BE2C (cell line): Measurements from ENCODE around the gene OPCML.

Source experiments
- DNase-seq: peaks from one replicate; pipeline ENCODE4 v3.0.0-alpha.2; 2020
- H3K27me3 ChIP-seq: fragments of 250-450 bp; sonication (Bioruptor Pico); 2 replicates; pipeline ENCODE4 v1.5.1; 2020; ENCODE audit warnings: mild to moderate bottlenecking
- H3K36me3 ChIP-seq: fragments of 250-450 bp; sonication (Bioruptor Pico); 2 replicates; pipeline ENCODE4 v1.5.1; 2020; ENCODE audit warnings: mild to moderate bottlenecking
- H3K4me1 ChIP-seq: fragments of 250-450 bp; sonication (Bioruptor Pico); 2 replicates; pipeline ENCODE4 v1.5.1; 2020
- H3K4me3 ChIP-seq: 2 replicates; pipeline ENCODE4 v1.5.1; 2011; ENCODE audit warnings: low read depth, low read length
- H3K9me3 ChIP-seq: fragments of 250-450 bp; sonication (Bioruptor Pico); 2 replicates; pipeline ENCODE4 v1.5.1; 2020
- CTCF ChIP-seq: IDR thresholded peaks from 2 replicates; pipeline ENCODE4 v1.5.1; 2012; ENCODE audit warnings: mild to moderate bottlenecking, low read depth, low read length

OPCML gene

DNA sequence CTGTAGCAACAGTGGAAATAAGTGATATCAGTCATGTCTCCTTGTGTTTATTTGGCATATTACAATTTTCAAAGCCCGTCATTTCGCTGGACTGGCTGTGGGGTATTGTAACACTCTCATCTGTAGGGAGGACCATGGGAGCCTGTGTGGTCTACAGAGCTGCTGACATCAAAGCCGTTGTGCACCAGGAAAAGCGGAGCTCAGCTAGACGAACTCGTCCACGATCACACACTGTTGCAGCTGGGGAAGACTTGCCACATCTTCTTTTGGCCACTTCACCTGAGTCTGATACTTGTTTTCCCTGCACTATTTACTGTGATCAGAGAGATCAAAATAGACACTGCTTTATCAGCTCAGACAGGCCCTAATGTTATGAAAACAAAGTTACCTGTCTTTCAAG, 741.3 kb downstream of the OPCML start:
- H3K27me3 ChIP-seq, result no peaks in the 10 kb centered on the region
- no peak overlapping the region for H3K4me3 ChIP-seq
- H3K4me1 ChIP-seq, result no peaks in the 10 kb centered on the region
- H3K36me3 ChIP-seq, result no peaks in the 10 kb centered on the region
- no peak for DNase-seq
- TF ChIP-seq CTCF, result no peak
- peaks cover 3% of the 10 kb centered on the region; the same call in 1 of the 2 replicates for H3K9me3 ChIP-seq

- Histone ChIP-seq H3K9me3 (peaks cover 3% of the 10 kb centered on the region; the same call in 1 of the 2 replicates), H3K27me3 (no peaks in the 10 kb centered on the region), H3K4me3 (no peak overlapping the region), H3K4me1 (no peaks in the 10 kb centered on the region), H3K36me3 (no peaks in the 10 kb centered on the region)
- no peak for DNase-seq
- TF ChIP-seq CTCF, result no peak
These were observed 741.8 kb downstream of the OPCML start for GRCh38 chr11:132790466-132790865.

DNA sequence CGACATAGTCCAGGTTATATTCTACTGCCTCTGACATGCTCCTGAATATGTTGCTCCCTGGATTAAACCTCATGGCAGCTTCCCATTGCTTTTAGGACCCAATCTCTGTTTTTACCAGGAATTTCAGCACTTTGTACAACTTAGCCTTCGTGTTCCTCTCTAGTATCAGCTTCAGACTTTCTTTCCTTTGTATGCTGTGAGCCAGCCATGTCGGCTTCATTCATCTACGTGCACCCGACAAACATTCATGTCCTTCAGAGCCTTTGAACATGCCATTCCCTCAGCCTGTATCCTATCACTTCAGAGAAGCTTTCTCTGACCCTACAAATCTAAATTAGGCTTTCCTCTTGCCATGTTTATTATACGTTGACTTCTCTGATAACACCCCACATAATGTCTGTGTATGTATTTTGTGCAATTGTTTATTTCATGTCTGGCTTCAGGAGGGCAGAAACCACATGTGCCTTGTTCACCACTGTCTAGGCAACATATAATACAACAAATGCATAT, 743.4 kb downstream of the OPCML start:
- TF ChIP-seq CTCF, result no peak
- Histone ChIP-seq H3K9me3 (peaks cover 3% of the 10 kb centered on the region; the same call in 1 of the 2 replicates), H3K36me3 (no peaks in the 10 kb centered on the region), H3K4me1 (no peaks in the 10 kb centered on the region), H3K27me3 (no peaks in the 10 kb centered on the region), H3K4me3 (no peak overlapping the region)
- no peak for DNase-seq

GRCh38 chr11:132785878-132786277, 746.4 kb downstream of the OPCML start:
- DNase-seq, result no peak
- no peaks in the 10 kb centered on the region for H3K4me1 ChIP-seq
- H3K4me3 ChIP-seq, result no peak overlapping the region
- no peaks in the 10 kb centered on the region for H3K36me3 ChIP-seq
- H3K27me3 ChIP-seq, result no peaks in the 10 kb centered on the region
- no peak for TF ChIP-seq CTCF
- peaks cover 3% of the 10 kb centered on the region; the same call in 1 of the 2 replicates for H3K9me3 ChIP-seq

DNA sequence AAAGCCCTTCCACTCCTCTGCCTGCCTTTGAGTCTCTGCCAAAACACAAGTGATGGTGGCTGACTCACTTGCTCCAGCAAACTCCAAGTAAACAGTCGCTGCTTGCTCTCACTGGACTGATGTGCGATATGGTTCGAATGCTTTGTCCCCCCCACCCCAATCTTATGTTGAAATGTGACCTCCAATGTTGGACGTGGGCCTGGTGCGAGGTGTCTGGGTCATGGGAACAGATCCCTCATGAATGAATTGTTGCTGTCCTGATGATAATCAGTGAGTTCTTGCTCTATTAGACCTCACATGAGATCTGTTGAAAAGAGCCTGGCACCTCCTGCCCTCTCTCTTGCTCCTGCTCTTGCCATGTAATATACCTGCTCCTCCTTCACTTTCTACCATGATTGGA, 747.9 kb downstream of the OPCML start:
- TF ChIP-seq CTCF, result no peak
- no peak overlapping the region for H3K4me3 ChIP-seq
- H3K27me3 ChIP-seq, result no peaks in the 10 kb centered on the region
- DNase-seq, result no peak
- H3K9me3 ChIP-seq, result no peaks in the 10 kb centered on the region
- H3K36me3 ChIP-seq, result no peaks in the 10 kb centered on the region
- H3K4me1 ChIP-seq, result no peaks in the 10 kb centered on the region

- no peaks in the 10 kb centered on the region for H3K9me3 ChIP-seq
- no peaks in the 10 kb centered on the region for H3K27me3 ChIP-seq
- no peak for DNase-seq
- H3K4me1 ChIP-seq, result no peaks in the 10 kb centered on the region
- no peaks in the 10 kb centered on the region for H3K36me3 ChIP-seq
- TF ChIP-seq CTCF, result no peak
- H3K4me3 ChIP-seq, result no peak overlapping the region
These were observed 750.2 kb downstream of the OPCML start for GRCh38 chr11:132782102-132782501.
